KOPT-K1 (cell line): ENCODE data around the gene LENG1.
A peak's percentile ranks its signal among the peaks of the same experiment; 100 is the strongest.

Source experiments
- H3K27ac ChIP-seq: fragments of 200-600 bp; sonication (generic); 2 replicates; pipeline ENCODE4 v1.5.1; 2016; ENCODE audit warnings: antibody characterized with exemption, mild to moderate bottlenecking, low read depth, low read length; ENCODE audit not compliant: poor library complexity, severe bottlenecking
- H3K36me3 ChIP-seq: fragments of 200-600 bp; sonication (generic); 2 replicates; pipeline ENCODE4 v1.5.1; 2017; ENCODE audit warnings: antibody characterized with exemption, mild to moderate bottlenecking, low read length, moderate library complexity; ENCODE audit not compliant: insufficient read depth
- H3K9me3 ChIP-seq: fragments of 200-600 bp; sonication (generic); 2 replicates; pipeline ENCODE4 v1.5.1; 2017; ENCODE audit warnings: antibody characterized with exemption, low read length, mild to moderate bottlenecking; ENCODE audit not compliant: insufficient read depth, poor library complexity, severe bottlenecking

The LENG1 gene

GRCh38 chr19:54142166-54142780 lies 17.2 kb downstream of the LENG1 start:
- Histone ChIP-seq H3K9me3 (no peaks in the 10 kb centered on the region), H3K36me3 (peaks cover 85% of the 10 kb centered on the region), H3K27ac (no peak overlapping the region)

GRCh38 chr19:54141356-54141755 lies 18.2 kb downstream of the LENG1 start:
- no peak overlapping the region for H3K27ac ChIP-seq
- peaks cover 76% of the 10 kb centered on the region for H3K36me3 ChIP-seq
- no peaks in the 10 kb centered on the region for H3K9me3 ChIP-seq

GRCh38 chr19:54138489-54139256 lies 20.8 kb downstream of the LENG1 start:
- H3K9me3 ChIP-seq: peaks cover 2% of the 10 kb centered on the region
- H3K27ac ChIP-seq: peak overlapping the region; percentile 85
- H3K36me3 ChIP-seq: peaks cover 49% of the 10 kb centered on the region

- H3K36me3 ChIP-seq: peaks cover 41% of the 10 kb centered on the region
- peak within 1 kb of the TSS; percentile 85 for H3K27ac ChIP-seq
- H3K9me3 ChIP-seq: peaks cover 5% of the 10 kb centered on the region
These were observed 21.6 kb downstream of the LENG1 start, which contains the start of gene CNOT3 for GRCh38 chr19:54137699-54138488. Gene CNOT3, plus strand, starts transcription at chr19:54137762. Its CDS starts 5,217 bp downstream, at chr19:54142979.

- H3K9me3 ChIP-seq: peaks cover 5% of the 10 kb centered on the region
- H3K27ac ChIP-seq: peak overlapping the region; percentile 85
- peaks cover 33% of the 10 kb centered on the region for H3K36me3 ChIP-seq
These were observed 22.4 kb downstream of the LENG1 start for GRCh38 chr19:54136864-54137698.

GRCh38 chr19:54136086-54136863 lies 23.2 kb downstream of the LENG1 start:
- Histone ChIP-seq H3K36me3 (peaks cover 33% of the 10 kb centered on the region), H3K9me3 (peaks cover 5% of the 10 kb centered on the region), H3K27ac (peak overlapping the region; percentile 49)

- no peak overlapping the region for H3K27ac ChIP-seq
- H3K9me3 ChIP-seq: peaks cover 5% of the 10 kb centered on the region
- peaks cover 33% of the 10 kb centered on the region for H3K36me3 ChIP-seq
These were observed 25.4 kb downstream of the LENG1 start for GRCh38 chr19:54133957-54134590.

GRCh38 chr19:54133312-54133956 lies 26.1 kb downstream of the LENG1 start:
- Histone ChIP-seq H3K36me3 (peaks cover 36% of the 10 kb centered on the region), H3K27ac (no peak overlapping the region), H3K9me3 (peaks cover 5% of the 10 kb centered on the region)

- H3K27ac ChIP-seq: no peak overlapping the region
- H3K9me3 ChIP-seq: peaks cover 5% of the 10 kb centered on the region
- H3K36me3 ChIP-seq: peaks cover 72% of the 10 kb centered on the region
These were observed 29.9 kb downstream of the LENG1 start for GRCh38 chr19:54129617-54129996.

GRCh38 chr19:54128796-54129616 lies 30.5 kb downstream of the LENG1 start:
- Histone ChIP-seq H3K9me3 (peaks cover 5% of the 10 kb centered on the region), H3K36me3 (peaks cover 78% of the 10 kb centered on the region), H3K27ac (no peak overlapping the region)

- Histone ChIP-seq H3K36me3 (peaks cover 85% of the 10 kb centered on the region), H3K9me3 (no peaks in the 10 kb centered on the region), H3K27ac (no peak overlapping the region)
These were observed 31.1 kb downstream of the LENG1 start for GRCh38 chr19:54128441-54128725.

- H3K9me3 ChIP-seq: no peaks in the 10 kb centered on the region
- no peak overlapping the region for H3K27ac ChIP-seq
- H3K36me3 ChIP-seq: peaks cover 90% of the 10 kb centered on the region
These were observed 31.7 kb downstream of the LENG1 start for GRCh38 chr19:54127688-54128440.
